SU-DHL-6 (cell line): ENCODE measurements around the gene GPRC5C.

Experiments used
- EZH2phosphoT487 ChIP-seq: fragments of 200-600 bp; sonication (generic), shearing (Covaris generic); conservative IDR thresholded peaks from 2 replicates; pipeline ENCODE4 v1.6.1; 2018; ENCODE audit warnings: mild to moderate bottlenecking, antibody characterized with exemption, low read length, moderate library complexity, mixed read lengths
- TF ChIP-seq, protein P1 (sequence below): fragments of 200-600 bp; sonication (generic); IDR thresholded peaks from one replicate; pipeline ENCODE4 v1.5.1; 2017; ENCODE audit warnings: antibody characterized with exemption, mild to moderate bottlenecking, low read length, moderate library complexity; ENCODE audit not compliant: insufficient read depth, poor library complexity, severe bottlenecking

- TF ChIP-seq, protein P1, sequence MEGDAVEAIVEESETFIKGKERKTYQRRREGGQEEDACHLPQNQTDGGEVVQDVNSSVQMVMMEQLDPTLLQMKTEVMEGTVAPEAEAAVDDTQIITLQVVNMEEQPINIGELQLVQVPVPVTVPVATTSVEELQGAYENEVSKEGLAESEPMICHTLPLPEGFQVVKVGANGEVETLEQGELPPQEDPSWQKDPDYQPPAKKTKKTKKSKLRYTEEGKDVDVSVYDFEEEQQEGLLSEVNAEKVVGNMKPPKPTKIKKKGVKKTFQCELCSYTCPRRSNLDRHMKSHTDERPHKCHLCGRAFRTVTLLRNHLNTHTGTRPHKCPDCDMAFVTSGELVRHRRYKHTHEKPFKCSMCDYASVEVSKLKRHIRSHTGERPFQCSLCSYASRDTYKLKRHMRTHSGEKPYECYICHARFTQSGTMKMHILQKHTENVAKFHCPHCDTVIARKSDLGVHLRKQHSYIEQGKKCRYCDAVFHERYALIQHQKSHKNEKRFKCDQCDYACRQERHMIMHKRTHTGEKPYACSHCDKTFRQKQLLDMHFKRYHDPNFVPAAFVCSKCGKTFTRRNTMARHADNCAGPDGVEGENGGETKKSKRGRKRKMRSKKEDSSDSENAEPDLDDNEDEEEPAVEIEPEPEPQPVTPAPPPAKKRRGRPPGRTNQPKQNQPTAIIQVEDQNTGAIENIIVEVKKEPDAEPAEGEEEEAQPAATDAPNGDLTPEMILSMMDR: no peak
- no peak for TF ChIP-seq EZH2phosphoT487
Measured at GRCh38 chr17:74393346-74393942, 38.4 kb upstream of the GPRC5C start.
